ENCODE measurements around the gene MLLT11. TPM values are rescaled to one million over a fixed set of nuclear protein-coding genes. Genes with fewer than 3 reads are reported as not detected.

MLLT11 gene
- total and polyA plus RNA-seq, 2 of the 4 experiments (the other 2 are of a cell fraction), result 3.6 to 17.5 TPM

DNA sequence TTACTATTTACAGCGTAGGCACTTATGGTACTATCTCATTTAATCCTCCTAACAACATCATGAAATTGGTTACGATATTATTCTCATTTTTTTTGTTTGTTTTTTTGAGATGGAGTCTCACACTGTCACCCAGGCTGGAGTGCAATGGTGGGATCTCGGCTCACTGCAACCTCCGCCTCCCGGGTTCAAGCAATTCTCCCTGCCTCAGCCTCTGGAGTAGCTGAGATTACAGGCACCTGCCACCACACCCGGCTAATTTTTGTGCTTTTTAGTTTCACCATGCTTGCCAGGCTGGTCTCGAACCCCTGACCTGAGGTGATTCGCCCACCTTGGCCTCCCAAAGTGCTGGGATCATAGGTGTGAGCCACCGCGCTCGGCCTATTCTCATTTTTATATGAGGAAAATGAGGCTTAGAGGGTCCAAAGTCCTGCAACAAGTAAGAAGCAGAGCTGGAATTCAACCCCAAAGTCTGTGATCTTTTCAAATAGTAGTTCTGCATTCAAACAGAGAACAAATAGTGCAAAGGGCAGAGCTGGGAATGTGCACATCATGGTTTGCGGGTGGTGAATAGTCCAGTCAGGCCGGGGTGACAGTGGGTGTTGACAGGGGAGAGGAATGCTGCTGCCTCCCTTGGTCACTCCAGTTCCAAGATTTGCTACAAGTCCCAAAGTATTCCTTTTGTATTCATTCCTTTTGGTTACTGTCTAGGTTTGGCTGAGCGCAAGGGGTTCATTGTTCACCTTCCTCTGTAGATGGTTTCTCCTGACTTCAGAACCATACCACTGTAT is 47.3 kb upstream of the MLLT11 start:
- no peak for TF ChIP-seq CEBPB (IDR thresholded peaks at IDR 0.05; ENCODE audit: low read depth, low read length)
- no peak for TF ChIP-seq MAZ (IDR thresholded peaks at IDR 0.05; ENCODE audit: borderline replicate concordance, low read depth, low read length)
- TF ChIP-seq CHD1 (IDR thresholded peaks at IDR 0.05; ENCODE audit: low read depth, low read length), result no peak
- TF ChIP-seq, protein P1, sequence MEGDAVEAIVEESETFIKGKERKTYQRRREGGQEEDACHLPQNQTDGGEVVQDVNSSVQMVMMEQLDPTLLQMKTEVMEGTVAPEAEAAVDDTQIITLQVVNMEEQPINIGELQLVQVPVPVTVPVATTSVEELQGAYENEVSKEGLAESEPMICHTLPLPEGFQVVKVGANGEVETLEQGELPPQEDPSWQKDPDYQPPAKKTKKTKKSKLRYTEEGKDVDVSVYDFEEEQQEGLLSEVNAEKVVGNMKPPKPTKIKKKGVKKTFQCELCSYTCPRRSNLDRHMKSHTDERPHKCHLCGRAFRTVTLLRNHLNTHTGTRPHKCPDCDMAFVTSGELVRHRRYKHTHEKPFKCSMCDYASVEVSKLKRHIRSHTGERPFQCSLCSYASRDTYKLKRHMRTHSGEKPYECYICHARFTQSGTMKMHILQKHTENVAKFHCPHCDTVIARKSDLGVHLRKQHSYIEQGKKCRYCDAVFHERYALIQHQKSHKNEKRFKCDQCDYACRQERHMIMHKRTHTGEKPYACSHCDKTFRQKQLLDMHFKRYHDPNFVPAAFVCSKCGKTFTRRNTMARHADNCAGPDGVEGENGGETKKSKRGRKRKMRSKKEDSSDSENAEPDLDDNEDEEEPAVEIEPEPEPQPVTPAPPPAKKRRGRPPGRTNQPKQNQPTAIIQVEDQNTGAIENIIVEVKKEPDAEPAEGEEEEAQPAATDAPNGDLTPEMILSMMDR (conservative IDR thresholded peaks at IDR 0.05; ENCODE audit: low read depth, low read length), result no peak
- TF ChIP-seq RFX5 (IDR thresholded peaks at IDR 0.05; ENCODE audit: low read depth, low read length), result no peak
- no peak for TF ChIP-seq NFE2L2 (IDR thresholded peaks at IDR 0.05; ENCODE audit: low read depth, low read length)
- TF ChIP-seq FOS (IDR thresholded peaks at IDR 0.05; ENCODE audit: low read depth, low read length), result no peak
- no peak for TF ChIP-seq MAFK (IDR thresholded peaks at IDR 0.05; ENCODE audit: low read depth, low read length)
- no peak for TF ChIP-seq MXI1 (IDR thresholded peaks at IDR 0.05; ENCODE audit: borderline replicate concordance, low read depth, low read length)
- no peak for TF ChIP-seq BHLHE40 (IDR thresholded peaks at IDR 0.05; ENCODE audit: low read depth, low read length)
- no peak overlapping the region for H3K4ac ChIP-seq (ENCODE audit: low read depth, low read length)
- no peak overlapping the region for H3K9ac ChIP-seq (ENCODE audit: low read depth, low read length)
- no peak overlapping the region for H3K23ac ChIP-seq (ENCODE audit: low read depth, low read length)
- no peak overlapping the region for H3K27ac ChIP-seq (ENCODE audit: insufficient read depth, low read length)
- no peaks in the 10 kb centered on the region for H3K27me3 ChIP-seq (ENCODE audit: control insufficient read depth, insufficient read depth, low read length)
- H3K36me3 ChIP-seq (ENCODE audit: control insufficient read depth, insufficient read depth, low read length), result no peaks in the 10 kb centered on the region
- peaks cover 3% of the 10 kb centered on the region for H3K9me1 ChIP-seq (ENCODE audit: insufficient read depth, low read length)
- CTCF ChIA-PET, result no interaction called here
- dilution Hi-C loops (cut with HindIII; ENCODE audit: low sequenced_read_pairs, unreplicated experiment), result no loop called here
- no peaks in the 10 kb centered on the region for H4K20me1 ChIP-seq (ENCODE audit: insufficient read depth, low read length)
- BruUV-seq (replicated peaks), result no TSS peak
- DNase-seq (no peak), ATAC-seq (ENCODE audit: low read depth) (no peak; the same call in 1 of the 2 replicates)
- 0 out of 2 replicates have a peak, but pooled peaks cover 1% of the 10 kb centered on the region for H3K4me1 ChIP-seq (ENCODE audit: control insufficient read depth, insufficient read depth, low read length)
- POLR2A ChIA-PET (ENCODE audit: unreplicated experiment), result no interaction called here
- H3K79me1 ChIP-seq (ENCODE audit: low read depth in 1 of 2, low read length in 2 of 2), result peaks cover 9 to 35% of the 10 kb centered on the region in 2 experiments
- H3K18ac ChIP-seq (ENCODE audit: low read depth, low read length), result no peak overlapping the region
- H2BK20ac ChIP-seq (ENCODE audit: low read depth, low read length), result no peak overlapping the region
- no peak overlapping the region for H2BK15ac ChIP-seq (ENCODE audit: low read depth, low read length)
- no peak overlapping the region for H3K56ac ChIP-seq (ENCODE audit: extremely low read depth, insufficient read depth, low read length)
- no peak overlapping the region for H2AK5ac ChIP-seq (ENCODE audit: low read depth, low read length)
- WGBS, 2 experiments (ENCODE audit: extremely low coverage in 2 of 2, insufficient read length in 1 of 2), result 100% methylated on average over 6 of the region's 14 CpGs; no CpG with 5 or more reads in 1 of the 2 experiments
- intact Hi-C loops (cut with micrococcal nuclease), result no loop called here
- no peak overlapping the region for H3K4me2 ChIP-seq (ENCODE audit: low read depth, low read length)
- no peak overlapping the region for H4K5ac ChIP-seq (ENCODE audit: low read depth, low read length)
- in situ Hi-C loops (cut with MboI; ENCODE audit: low sequenced_read_pairs), result no loop called here
- H2BK120ac ChIP-seq (ENCODE audit: low read depth, low read length), result no peak overlapping the region
- H2AFZ ChIP-seq (replicated peaks; ENCODE audit: low read length, poor library complexity), result no peak overlapping the region
- no peak overlapping the region for H4K91ac ChIP-seq (ENCODE audit: insufficient read depth, low read depth, low read length)
- no peak overlapping the region for H3K14ac ChIP-seq (replicated peaks; ENCODE audit: low read depth, low read length)
- H3K4me3 ChIP-seq (ENCODE audit: insufficient read depth, low read depth, low read length), result no peak overlapping the region
- no peaks in the 10 kb centered on the region for H3K9me3 ChIP-seq (ENCODE audit: control insufficient read depth, insufficient read depth, low read length)
- H4K8ac ChIP-seq (ENCODE audit: low read depth in 2 of 2, low read length in 2 of 2), result no peak overlapping the region
- H2AK9ac ChIP-seq (replicated peaks; ENCODE audit: low read depth, low read length, poor library complexity), result no peak overlapping the region
- H2BK5ac ChIP-seq (ENCODE audit: low read depth, low read length, poor library complexity, severe bottlenecking), result no peak overlapping the region

Measured in IMR-90 (cell line).